Keratinocyte (primary cell): ENCODE data around the gene PDE9A. TPM values are rescaled to one million over a fixed set of nuclear protein-coding genes. Genes with fewer than 3 reads are reported as not detected.

Experiments used
- DNase-seq: peaks from one replicate; pipeline ENCODE4 v3.0.0-alpha.2; 2011; ENCODE audit warnings: low read depth, missing footprints, low spot score
- FAIRE-seq: peaks from 2 replicates; lab custom pipeline; 2011; peaks lifted over from hg19 to GRCh38; lab: Jason Lieb, UNC
- H2AFZ ChIP-seq: 2 replicates; pipeline ENCODE4 v1.6.0; 2012; ENCODE audit warnings: low read length, control low read depth, inconsistent platforms; ENCODE audit not compliant: control insufficient read depth
- H3K27ac ChIP-seq: 2 replicates; pipeline ENCODE4 v1.5.1; 2011; ENCODE audit warnings: low read length; ENCODE audit not compliant: control insufficient read depth, insufficient read depth
- H3K27me3 ChIP-seq: 3 replicates; pipeline ENCODE4 v1.6.0; 2011; ENCODE audit warnings: low read length; ENCODE audit not compliant: control insufficient read depth, insufficient read depth; ENCODE audit errors: extremely low read depth
- H3K36me3 ChIP-seq, 2 experiments: 2 replicates in 1 of 2; 3 replicates in 1 of 2; pipeline ENCODE4 v1.5.1; 2011; ENCODE audit warnings: low read length in 2 of 2, mild to moderate bottlenecking in 1 of 2; ENCODE audit not compliant: control insufficient read depth in 2 of 2, insufficient read depth in 2 of 2; ENCODE audit errors: extremely low read depth in 1 of 2
- H3K4me1 ChIP-seq: 3 replicates; pipeline ENCODE4 v1.5.1; 2011; ENCODE audit warnings: low read length; ENCODE audit not compliant: control insufficient read depth, insufficient read depth; ENCODE audit errors: extremely low read depth
- H3K4me2 ChIP-seq: 3 replicates; pipeline ENCODE4 v1.6.0; 2011; ENCODE audit warnings: low read depth, low read length; ENCODE audit not compliant: control insufficient read depth, insufficient read depth; ENCODE audit errors: extremely low read depth
- H3K4me3 ChIP-seq, 3 experiments: fragments of 200-600 bp in 1 of 3; sonication (generic) in 1 of 3; 2 replicates in 2 of 3; 3 replicates in 1 of 3; pipeline ENCODE4 v1.5.1; 2011 to 2016; ENCODE audit warnings: low read length in 3 of 3, mild to moderate bottlenecking in 3 of 3, control low read depth in 2 of 3, inconsistent platforms in 1 of 3, low read depth in 1 of 3, mixed read lengths in 1 of 3, mixed run types in 1 of 3, moderate library complexity in 1 of 3; ENCODE audit not compliant: control insufficient read depth in 2 of 3, insufficient read depth in 2 of 3; ENCODE audit errors: extremely low read depth in 1 of 3
- H3K79me2 ChIP-seq: 2 replicates; pipeline ENCODE4 v1.6.0; 2012; ENCODE audit warnings: low read length; ENCODE audit not compliant: control insufficient read depth, insufficient read depth
- H3K9ac ChIP-seq: 3 replicates; pipeline ENCODE4 v1.6.0; 2011; ENCODE audit warnings: low read length; ENCODE audit not compliant: control insufficient read depth, insufficient read depth; ENCODE audit errors: extremely low read depth
- H3K9me1 ChIP-seq: 3 replicates; pipeline ENCODE4 v1.6.0; 2011; ENCODE audit warnings: low read length; ENCODE audit not compliant: control insufficient read depth, insufficient read depth; ENCODE audit errors: extremely low read depth
- H3K9me3 ChIP-seq: 2 replicates; pipeline ENCODE4 v1.5.1; 2012; ENCODE audit warnings: low read depth, low read length; ENCODE audit not compliant: control insufficient read depth
- H4K20me1 ChIP-seq: 3 replicates; pipeline ENCODE4 v1.6.0; 2011; ENCODE audit warnings: low read length; ENCODE audit not compliant: control insufficient read depth, insufficient read depth; ENCODE audit errors: extremely low read depth
- CTCF ChIP-seq, 3 experiments: IDR thresholded peaks in 1 of 3; conservative IDR thresholded peaks in 1 of 3; optimal IDR thresholded peaks in 1 of 3; 2 replicates in 2 of 3; 3 replicates in 1 of 3; pipeline versions ENCODE3 to v1.5.1; 2011; ENCODE audit warnings: low read length in 3 of 3, mild to moderate bottlenecking in 3 of 3, moderate library complexity in 2 of 3, control low read depth in 1 of 3, inconsistent platforms in 1 of 3; ENCODE audit not compliant: insufficient read depth in 2 of 3; ENCODE audit errors: extremely low read depth in 1 of 3
- EZH2 ChIP-seq: IDR thresholded peaks from one replicate; pipeline ENCODE4 v1.6.1; 2012; ENCODE audit warnings: inconsistent platforms, mild to moderate bottlenecking, low read length, moderate library complexity
- dilution Hi-C: fragments of 300-500 bp; cut with MboI; formaldehyde crosslinking; loops from one replicate; pipeline ENCODE4 v1.7.0; 2020; ENCODE audit warnings: low sequenced_read_pairs; ENCODE audit not compliant: extremely low pct_ligation_motif_present
- polyA plus RNA-seq, 5 experiments: library from polyadenylated mRNA; depleted of rRNA in 3 of 5; stranded (reverse) in 3 of 5; stranded (forward) in 1 of 5; unstranded in 1 of 5; fragments of >200 nt; gene quantifications; 1 replicate in 1 of 5; 2 replicates in 3 of 5; 3 replicates in 1 of 5; pipeline versions ENCODE4 v1.2.1 to v1.2.3, GENCODE V29; 2011 to 2012; ENCODE audit warnings: missing spikeins in 2 of 5, low read depth in 1 of 5, low replicate concordance in 1 of 5

PDE9A gene
- polyA plus RNA-seq, 1 donor (not counting 4 experiments of a cell fraction or from before 2014, with no cell fraction given), result 0.13 TPM

GRCh38 chr21:42699196-42699595, 45.8 kb downstream of the PDE9A start:
- H3K4me3 ChIP-seq, result no peak overlapping the region
- DNase-seq (no peak), FAIRE-seq (no peak)
- no peaks in the 10 kb centered on the region for H3K4me1 ChIP-seq
- H2AFZ ChIP-seq, result no peak overlapping the region
- no peak overlapping the region for H3K4me2 ChIP-seq
- TF ChIP-seq EZH2, result no peak
- TF ChIP-seq CTCF (optimal IDR thresholded peaks at IDR 0.05 in 1 of 3, IDR thresholded peaks at IDR 0.05 in 1 of 3, conservative IDR thresholded peaks at IDR 0.05 in 1 of 3; ENCODE audit: extremely low read depth in 1 of 3, insufficient read depth in 2 of 3, low read length in 3 of 3), result no peak
- dilution Hi-C loops, result no loop called here
- no peaks in the 10 kb centered on the region for H3K36me3 ChIP-seq
- H3K9ac ChIP-seq, result no peak overlapping the region
- no peaks in the 10 kb centered on the region for H3K9me1 ChIP-seq
- no peaks in the 10 kb centered on the region for H4K20me1 ChIP-seq
- H3K79me2 ChIP-seq, result no peaks in the 10 kb centered on the region
- no peak overlapping the region for H3K27ac ChIP-seq
- H3K9me3 ChIP-seq, result no peaks in the 10 kb centered on the region
- peaks cover 4% of the 10 kb centered on the region for H3K27me3 ChIP-seq

GRCh38 chr21:42701706-42702456, 48.5 kb downstream of the PDE9A start:
- no peaks in the 10 kb centered on the region for H3K79me2 ChIP-seq
- H4K20me1 ChIP-seq, result no peaks in the 10 kb centered on the region
- no peaks in the 10 kb centered on the region for H3K9me1 ChIP-seq
- DNase-seq, result no peak
- H3K4me2 ChIP-seq, result no peak overlapping the region
- no peaks in the 10 kb centered on the region for H3K36me3 ChIP-seq
- no peak overlapping the region for H3K27ac ChIP-seq
- H3K4me3 ChIP-seq, result no peak overlapping the region
- no peaks in the 10 kb centered on the region for H3K9me3 ChIP-seq
- no peak overlapping the region for H2AFZ ChIP-seq
- dilution Hi-C loops, result no loop called here
- no peak overlapping the region for H3K9ac ChIP-seq
- H3K4me1 ChIP-seq, result no peaks in the 10 kb centered on the region
- no peak for FAIRE-seq
- TF ChIP-seq EZH2 (no peak), CTCF (optimal IDR thresholded peaks at IDR 0.05 in 1 of 3, IDR thresholded peaks at IDR 0.05 in 1 of 3, conservative IDR thresholded peaks at IDR 0.05 in 1 of 3; ENCODE audit: extremely low read depth in 1 of 3, insufficient read depth in 2 of 3, low read length in 3 of 3) (no peak)
- H3K27me3 ChIP-seq, result peaks cover 8% of the 10 kb centered on the region
